Mammary epithelial cell (primary cell): ENCODE results near the gene FBXO42.

ENCODE experiments used
- EZH2 ChIP-seq: IDR thresholded peaks from 2 replicates; pipeline ENCODE4 v1.6.1; 2012; ENCODE audit warnings: low read length, inconsistent platforms, borderline replicate concordance
- TF ChIP-seq, protein P1 (sequence below), 2 donors: IDR thresholded peaks in 1 of 2; conservative IDR thresholded peaks in 1 of 2; 2 replicates each; pipeline ENCODE4 v1.5.1; 2011 to 2012; ENCODE audit warnings: inconsistent platforms in 2 of 2, low read length in 2 of 2, mild to moderate bottlenecking in 2 of 2, control low read depth in 1 of 2, low read depth in 1 of 2; ENCODE audit not compliant: insufficient read depth in 1 of 2; ENCODE audit errors: extremely low read depth in 1 of 2

DNA sequence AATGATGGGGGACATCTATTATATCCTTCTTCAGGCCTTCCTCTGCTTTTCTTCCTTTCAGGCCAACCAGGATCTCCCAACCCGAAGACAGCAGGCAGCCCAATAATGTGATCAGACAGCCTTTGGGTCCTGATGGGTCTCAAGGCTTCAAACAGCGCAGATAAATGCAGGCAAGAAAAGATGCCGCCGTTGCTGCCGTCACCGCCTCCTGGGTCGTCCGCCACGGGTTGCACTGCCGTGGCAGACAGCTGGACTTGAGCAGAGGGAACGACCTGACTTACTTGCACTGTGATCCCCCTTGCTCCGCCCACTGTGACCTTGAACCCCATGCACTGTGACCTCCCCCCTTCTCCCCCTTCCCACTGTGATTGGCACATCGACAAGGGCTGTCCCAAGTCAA lies 42.7 kb upstream of the FBXO42 start:
- TF ChIP-seq, protein P1, sequence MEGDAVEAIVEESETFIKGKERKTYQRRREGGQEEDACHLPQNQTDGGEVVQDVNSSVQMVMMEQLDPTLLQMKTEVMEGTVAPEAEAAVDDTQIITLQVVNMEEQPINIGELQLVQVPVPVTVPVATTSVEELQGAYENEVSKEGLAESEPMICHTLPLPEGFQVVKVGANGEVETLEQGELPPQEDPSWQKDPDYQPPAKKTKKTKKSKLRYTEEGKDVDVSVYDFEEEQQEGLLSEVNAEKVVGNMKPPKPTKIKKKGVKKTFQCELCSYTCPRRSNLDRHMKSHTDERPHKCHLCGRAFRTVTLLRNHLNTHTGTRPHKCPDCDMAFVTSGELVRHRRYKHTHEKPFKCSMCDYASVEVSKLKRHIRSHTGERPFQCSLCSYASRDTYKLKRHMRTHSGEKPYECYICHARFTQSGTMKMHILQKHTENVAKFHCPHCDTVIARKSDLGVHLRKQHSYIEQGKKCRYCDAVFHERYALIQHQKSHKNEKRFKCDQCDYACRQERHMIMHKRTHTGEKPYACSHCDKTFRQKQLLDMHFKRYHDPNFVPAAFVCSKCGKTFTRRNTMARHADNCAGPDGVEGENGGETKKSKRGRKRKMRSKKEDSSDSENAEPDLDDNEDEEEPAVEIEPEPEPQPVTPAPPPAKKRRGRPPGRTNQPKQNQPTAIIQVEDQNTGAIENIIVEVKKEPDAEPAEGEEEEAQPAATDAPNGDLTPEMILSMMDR (conservative IDR thresholded peaks at IDR 0.05 in 1 of 2, IDR thresholded peaks at IDR 0.05 in 1 of 2; ENCODE audit: extremely low read depth in 1 of 2, insufficient read depth in 1 of 2, low read depth in 1 of 2, low read length in 2 of 2), result no peak
- no peak for TF ChIP-seq EZH2
